Measurements from ENCODE around the gene TPH1. TPM values are rescaled to one million over a fixed set of nuclear protein-coding genes. Genes with fewer than 3 reads are reported as not detected.
"Not testable (repeated sequence)": the region's sequence is repeated elsewhere in the genome, so short reads cannot be mapped to it uniquely, and the experiment has no call there.

Gene TPH1
- total RNA-seq, 1 donor from 2014 or later, result 0.56 TPM

DNA sequence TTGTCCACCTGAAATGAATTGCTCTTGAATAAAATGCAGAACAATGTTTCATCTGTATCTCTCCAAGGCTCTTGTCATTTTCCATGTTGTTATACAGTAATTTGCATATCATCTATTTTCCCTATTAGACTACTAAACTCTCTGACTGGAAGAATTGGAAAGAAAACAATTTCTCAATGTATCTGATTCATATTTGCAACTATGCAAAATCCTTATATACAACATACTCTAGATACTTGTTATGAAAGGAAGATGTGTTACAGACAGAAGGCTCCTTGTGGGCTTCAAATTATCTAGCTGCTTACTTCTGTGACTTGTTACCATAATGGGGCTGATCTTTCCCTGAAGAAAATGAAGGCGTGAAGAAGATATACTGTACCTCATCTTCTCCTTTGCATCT lies 23.6 kb downstream of the TPH1 start:
- intact Hi-C loops (cut with micrococcal nuclease), result no loop called here

DNA sequence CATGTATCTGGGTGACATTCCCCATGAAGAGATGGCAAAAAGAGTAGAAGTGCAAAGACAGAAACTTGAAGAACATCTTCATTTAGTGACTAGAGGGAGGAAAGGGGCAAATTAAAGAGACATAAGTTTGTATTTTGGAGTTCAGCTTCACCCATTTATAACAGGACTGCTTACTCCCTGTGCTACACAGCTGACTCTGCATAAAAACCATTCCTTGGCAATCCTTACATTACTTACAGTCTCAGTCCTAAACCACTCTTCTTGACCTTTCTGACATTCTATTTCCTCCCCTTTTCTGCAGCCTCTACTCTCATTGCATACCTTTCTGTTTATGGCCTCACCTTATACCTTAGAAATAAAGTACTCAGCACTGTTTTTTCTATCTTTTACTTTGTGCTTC lies 26.4 kb downstream of the TPH1 start:
- intact Hi-C loops (cut with micrococcal nuclease), result loop anchor here (10.0 kb wide), 1 partner anchor 1215 kb away; no protein-coding TSS in a partner anchor

DNA sequence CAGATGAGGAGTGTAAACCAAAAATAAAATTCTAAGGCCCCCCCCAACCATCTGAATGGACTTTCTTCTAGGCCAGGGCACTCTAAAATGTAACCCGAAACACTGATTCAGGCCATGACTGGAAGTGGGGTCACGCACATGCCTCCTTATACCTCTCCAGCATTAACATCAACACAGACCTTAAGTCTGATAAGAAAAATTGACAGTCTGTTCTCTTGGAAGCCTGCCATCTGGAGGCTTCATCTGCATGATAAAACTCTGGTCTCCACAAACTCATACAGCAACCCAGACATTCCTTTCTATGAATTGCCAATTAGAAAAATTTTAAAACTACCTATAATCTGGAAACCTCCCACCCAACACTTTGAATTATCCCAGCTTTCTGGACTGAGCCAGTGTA lies 29.3 kb downstream of the TPH1 start:
- intact Hi-C loops (cut with micrococcal nuclease), result loop anchor here (10.0 kb wide), 1 partner anchor 1218 kb away; no protein-coding TSS in a partner anchor

DNA sequence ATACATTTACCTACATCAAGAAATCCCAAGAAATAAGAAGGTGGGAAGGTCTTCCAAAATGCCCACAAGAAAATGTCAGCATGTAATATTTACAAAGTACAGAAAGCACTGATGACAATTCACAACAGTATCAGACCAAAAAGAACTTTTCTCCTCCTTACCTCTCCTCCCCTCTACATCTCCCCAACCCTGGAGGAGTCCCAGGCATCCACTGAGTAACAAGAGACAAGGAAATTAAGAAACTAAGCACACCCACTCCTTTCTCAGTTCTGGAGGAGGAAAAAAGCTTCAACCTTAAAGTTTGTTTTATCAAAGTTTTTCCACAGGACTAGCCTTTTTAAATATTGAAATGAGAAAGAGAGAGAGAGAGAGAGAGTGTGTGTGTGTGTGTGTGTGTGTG lies 31.2 kb downstream of the TPH1 start:
- intact Hi-C loops (cut with micrococcal nuclease), result loop anchor here (5.0 to 10.0 kb wide), 7 partner anchors 572 to 1697 kb away; partner anchors contain the start of genes NAV2, RPS13, UEVLD and ZDHHC13

DNA sequence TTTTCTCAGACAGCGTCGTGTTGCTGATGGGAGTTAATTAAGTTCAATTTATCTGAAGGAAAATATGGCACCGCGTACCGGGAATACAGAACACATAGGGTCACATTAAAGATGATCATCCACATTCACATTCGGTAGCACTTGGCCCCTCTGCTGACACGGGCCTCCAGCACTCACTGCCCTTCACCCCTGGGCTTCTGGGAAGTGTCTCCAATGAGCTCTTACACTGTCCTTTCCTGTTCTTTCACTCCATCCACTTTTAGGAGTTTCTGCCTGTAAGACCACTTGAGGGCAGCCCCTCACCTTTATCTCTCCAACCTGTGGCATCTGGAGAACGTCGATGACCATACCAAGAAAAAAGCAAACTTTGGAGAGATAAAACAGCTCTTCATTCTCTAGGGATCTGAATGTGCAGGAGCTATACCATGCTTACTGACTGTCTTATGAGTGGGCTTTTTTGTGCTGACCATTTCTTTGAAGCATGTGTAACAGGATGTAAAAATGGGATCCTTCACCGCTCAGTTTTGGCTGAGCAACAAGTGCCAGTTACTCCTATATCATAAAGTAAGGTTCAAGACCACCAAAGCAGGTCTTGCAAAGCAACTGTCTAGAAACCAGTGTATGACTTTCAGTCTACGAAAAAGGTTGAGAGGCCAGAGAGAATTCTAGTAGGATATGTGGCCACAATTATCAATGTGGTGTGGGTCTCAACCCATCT lies 32.1 kb downstream of the TPH1 start:
- intact Hi-C loops (cut with micrococcal nuclease), result loop anchor here (1.0 to 10.0 kb wide), 19 partner anchors 23 to 1698 kb away; partner anchors contain the start of genes C11orf58, GTF2H1, HPS5 and KCNJ11

DNA sequence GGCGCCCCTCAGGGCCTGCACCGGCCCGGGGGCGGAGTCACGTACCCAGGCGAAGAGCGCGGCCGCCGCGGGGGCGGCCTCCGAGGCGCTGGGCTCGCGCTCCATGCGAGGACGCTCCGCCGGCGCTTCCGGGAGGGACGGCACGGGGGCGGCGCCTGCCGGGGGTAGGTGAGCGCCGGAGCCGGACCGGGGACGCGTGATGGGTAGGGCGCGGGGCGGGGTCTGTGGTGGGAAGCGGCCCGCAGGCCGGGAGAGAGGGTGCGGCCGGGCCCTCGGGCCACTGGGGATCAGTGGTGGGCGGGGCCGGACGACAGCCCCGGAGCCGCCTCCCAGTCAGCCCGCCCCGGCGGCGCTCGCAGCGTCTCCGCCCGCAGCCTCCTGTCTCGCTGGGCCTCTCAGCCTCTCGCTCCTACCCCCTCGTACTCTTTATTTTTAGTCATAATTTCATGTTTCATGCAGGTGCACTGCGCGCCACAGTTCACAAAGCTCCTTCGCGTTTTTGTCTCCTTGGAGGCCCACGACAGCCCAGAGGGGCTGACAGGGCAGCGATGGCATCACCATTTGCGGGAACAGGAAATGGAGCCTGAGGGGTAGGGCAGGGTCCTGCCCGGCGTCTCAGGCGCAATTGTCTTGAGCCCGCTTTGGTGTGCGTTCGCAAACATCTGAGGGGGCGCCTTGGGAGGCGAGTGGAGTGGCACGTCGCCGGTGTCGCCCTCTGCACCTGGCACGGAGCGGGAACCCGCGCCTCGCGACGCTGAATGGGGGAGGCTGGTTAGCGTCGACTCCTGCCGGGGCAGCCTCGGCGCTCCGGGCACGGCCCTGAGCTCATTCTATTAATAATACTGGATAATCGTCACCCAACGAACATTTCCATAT lies 32.9 kb downstream of the TPH1 start, which contains the start of gene SERGEF:
SERGEF (minus strand) TSS at position 142 of the 876 bp plus-strand sequence; CDS start at position 105, 37 bp downstream.
- intact Hi-C loops (cut with micrococcal nuclease), result loop anchor here (1.0 to 10.0 kb wide), 19 partner anchors 22 to 1699 kb away; partner anchors contain the start of genes C11orf58, GTF2H1, HPS5 and KCNJ11

DNA sequence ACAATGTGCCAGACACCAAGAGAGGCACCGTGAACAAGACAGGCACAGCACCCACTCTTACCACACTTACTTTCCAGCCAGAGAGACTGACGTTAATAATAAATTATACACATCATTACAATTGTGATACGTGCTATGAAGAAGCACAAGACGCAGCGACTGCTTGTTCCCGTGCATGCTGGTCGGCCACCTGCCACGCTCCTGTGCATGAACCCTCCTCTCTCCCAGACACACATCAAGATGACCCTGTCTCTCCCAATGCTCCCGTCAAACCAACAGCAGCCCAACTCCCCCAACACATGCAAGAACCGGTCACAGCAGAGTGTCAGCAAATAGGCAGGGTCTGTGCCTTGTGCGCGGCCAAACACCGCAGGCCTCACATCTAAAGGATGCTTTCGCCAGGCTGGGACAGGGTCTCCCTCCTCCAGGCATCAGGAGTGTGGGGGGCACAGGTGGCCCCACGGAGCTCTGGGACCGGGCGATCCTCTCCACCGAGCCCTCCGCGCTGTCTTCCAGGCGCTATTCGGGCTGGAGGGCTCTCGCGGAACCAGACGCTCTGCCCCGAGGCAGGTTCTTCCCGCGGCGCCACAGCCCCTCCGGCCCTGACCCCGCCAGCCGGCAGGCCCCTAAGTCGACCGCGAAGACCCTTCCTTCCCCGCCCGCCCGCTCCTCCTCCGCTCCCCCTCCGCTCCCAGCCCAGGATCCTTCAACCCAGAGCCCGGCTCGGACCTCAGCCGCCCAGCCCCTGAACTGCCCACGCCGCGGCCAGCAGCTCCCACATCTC lies 33.8 kb downstream of the TPH1 start:
- intact Hi-C loops (cut with micrococcal nuclease), result loop anchor here (2.0 to 10.0 kb wide), 11 partner anchors 382 to 1700 kb away; partner anchors contain the start of genes KCNJ11, LDHA, NAV2 and RPS13

DNA sequence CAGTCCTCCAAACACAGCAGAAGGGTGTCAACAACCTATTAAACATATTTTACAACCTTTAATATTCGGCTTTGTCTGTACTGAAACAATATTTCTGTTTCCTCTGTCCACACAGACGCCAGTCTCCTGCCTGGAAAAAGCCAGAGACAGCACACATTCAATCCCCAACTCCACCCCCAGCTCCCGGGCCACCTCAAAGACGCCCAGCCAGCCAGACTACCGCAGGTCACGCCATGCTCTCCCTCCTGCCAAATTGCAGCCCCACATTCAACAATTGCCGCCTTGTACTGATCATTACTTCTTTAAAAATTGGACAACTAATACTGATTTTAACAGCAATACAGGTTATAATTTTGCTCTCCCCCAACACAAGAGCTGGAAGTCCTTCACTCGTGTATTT lies 34.4 kb downstream of the TPH1 start:
- intact Hi-C loops (cut with micrococcal nuclease), result loop anchor here (2.0 to 10.0 kb wide), 11 partner anchors 383 to 1701 kb away; partner anchors contain the start of genes KCNJ11, LDHA, NAV2 and RPS13

DNA sequence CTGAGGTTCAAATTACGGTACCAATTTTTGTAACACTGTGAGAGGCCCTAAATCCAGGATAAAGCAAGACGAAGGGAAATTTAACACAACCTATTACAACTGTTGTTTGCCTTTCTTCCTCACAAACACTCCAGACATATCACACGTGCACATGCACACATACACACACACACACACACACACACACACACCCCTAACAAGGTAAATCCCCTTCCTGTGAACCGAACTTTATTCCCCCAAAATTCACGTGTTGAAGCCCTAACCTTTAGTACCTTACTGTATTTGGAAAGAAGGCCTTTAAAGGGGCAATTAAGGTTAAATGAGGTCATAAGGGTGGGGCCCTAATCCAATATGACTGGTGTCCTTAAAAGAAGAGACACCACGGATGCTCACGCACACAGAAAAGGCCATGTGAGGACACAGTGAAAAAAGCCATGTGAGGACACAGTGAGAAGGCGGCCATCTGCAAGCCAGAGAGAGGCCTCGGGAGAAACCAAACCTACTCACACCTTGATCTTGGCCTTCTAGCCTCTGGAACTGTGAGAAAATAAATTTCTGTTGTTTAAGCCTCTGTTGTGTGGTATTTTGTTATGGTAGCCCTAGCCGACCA lies 35.0 kb downstream of the TPH1 start:
- intact Hi-C loops (cut with micrococcal nuclease), result loop anchor here (5.0 to 10.0 kb wide), 7 partner anchors 576 to 1701 kb away; partner anchors contain the start of genes NAV2, RPS13, UEVLD and ZDHHC13

DNA sequence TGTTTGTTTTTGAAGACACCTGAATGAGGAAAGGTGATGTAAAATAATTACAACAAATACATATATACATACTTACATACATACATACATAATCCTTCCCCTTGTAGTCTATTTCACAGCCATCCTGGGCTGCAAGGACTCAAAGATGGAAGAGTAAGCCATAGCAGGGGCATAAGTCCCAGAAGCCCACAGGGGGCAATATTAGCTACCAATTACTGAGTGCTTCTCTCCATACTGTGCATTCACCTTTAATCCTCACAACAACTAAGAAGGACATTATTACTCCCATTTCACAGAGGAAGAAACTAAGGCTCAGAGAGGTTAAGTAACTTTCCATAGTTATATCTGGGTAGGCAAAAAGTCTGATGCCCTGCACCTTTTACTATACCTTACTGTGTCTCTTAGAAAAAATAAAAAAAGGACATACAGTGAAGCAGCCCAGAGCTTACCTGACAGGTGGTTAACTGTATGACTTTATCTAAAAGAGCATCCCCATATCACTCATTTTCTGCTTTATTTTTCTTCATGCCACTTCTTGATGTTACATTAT lies 35.9 kb downstream of the TPH1 start:
- intact Hi-C loops (cut with micrococcal nuclease), result loop anchor here (5.0 to 10.0 kb wide), 7 partner anchors 577 to 1702 kb away; partner anchors contain the start of genes NAV2, RPS13, UEVLD and ZDHHC13

DNA sequence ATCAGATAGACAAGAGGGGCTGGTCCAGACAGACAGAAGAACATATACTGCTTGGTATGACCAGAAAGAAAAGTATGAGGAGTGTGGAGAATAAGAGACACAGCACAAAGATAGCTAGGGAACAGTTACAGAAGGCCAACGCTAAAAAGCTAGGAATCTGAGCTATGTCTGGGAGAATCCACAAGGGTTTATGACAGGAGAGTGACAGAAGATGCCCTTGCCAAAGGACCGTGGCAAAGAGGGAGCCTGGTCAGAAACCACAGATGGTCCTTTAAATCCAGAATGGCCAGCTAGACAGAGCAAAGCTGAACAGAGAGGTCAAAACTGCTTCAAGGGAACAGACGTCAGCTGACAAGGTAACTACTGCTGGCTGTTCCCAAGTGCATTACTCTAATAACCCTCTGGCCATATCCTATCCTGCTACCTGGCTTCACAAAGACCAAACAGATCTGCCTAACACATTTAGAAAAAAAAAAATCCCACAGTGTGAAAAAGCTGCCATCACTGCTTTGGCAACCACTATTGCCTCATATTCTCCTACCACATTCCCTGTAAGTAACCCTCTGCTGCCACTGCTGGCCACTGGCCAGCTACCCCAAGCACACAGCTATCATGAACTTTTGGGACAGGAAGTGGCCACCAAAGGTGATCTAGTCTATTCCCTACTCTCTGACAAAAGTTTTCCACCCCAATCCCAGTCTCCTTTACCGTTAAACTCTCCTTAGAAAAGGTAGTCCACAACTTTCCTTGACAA lies 40.5 kb downstream of the TPH1 start:
- intact Hi-C loops (cut with micrococcal nuclease), result no loop called here

DNA sequence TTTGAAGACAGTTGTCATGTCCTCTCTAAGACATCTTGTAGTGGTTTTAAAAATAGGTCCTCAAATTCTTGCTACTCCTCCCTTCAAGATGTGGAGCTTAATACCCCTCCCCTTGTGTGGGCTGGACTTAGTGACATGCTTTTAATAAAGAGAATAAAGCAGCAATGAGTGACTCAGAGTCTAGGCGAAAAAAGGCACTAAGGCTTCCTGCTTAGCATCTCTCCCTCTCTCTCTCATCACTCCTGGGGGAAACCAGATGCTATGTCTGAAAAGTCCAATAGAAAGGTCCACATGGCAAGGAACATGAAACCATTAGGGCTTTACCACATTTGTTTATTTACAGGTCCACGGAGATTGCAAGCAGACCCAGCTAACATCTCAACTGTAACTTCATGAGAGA lies 44.9 kb downstream of the TPH1 start:
- intact Hi-C loops (cut with micrococcal nuclease), result no loop called here

DNA sequence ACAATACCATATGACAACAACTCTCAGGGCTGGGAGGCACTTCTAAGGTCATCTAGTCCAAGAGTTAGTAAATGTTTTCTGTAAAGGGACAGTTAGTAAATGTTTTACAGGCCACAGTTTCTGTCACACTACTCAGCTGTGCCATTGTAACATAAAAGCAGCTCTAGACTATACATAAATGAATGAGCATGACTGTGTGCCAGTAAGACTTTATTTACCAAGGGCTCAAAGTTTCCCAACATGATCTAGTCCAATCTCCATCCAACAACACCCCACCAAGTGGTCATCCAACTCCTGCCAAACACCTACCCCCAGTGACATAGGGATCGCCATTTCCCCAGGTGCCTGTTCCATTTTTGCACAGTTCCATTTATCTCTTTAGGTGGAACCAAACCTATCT lies 45.3 kb downstream of the TPH1 start:
- intact Hi-C loops (cut with micrococcal nuclease), result no loop called here

DNA sequence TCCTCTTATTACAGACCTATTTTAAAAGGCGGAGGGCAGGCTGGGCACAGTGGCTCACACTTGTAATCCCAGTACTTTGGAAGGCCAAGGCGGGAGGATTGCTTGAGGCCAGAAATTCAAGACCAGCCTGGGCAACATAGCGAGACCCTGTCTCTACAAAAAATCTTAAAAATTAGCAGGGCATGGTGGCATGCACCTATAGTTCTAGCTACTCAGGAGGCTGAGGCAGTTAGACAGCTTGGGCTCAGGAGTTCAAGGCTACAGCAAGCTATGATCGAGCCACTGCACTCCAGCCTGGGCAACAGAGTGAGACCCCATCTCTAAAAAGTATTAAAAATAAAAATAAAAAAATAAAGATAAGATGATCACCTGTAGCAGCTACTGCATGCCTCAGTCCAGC lies 45.9 kb downstream of the TPH1 start:
- intact Hi-C loops (cut with micrococcal nuclease), result not testable (repeated sequence)

Other genes starting within 250 kb of the TPH1 start
- gene SERGEF, start 33.2 kb downstream of the TPH1 start, total RNA-seq, result 28.8 and 31.5 TPM in 2 replicates
- 27.1 TPM in 2 replicates for gene SAAL1, start 59.8 kb upstream of the TPH1 start, total RNA-seq
- not detected in 2 replicates for gene MRGPRX3, start 86.3 kb upstream of the TPH1 start, total RNA-seq
- gene MRGPRX4, start 126.6 kb upstream of the TPH1 start, total RNA-seq, result not detected in 2 replicates
- not detected in 2 replicates for gene SAA4, start 190.5 kb upstream of the TPH1 start, total RNA-seq
- gene SAA2, start 202.4 kb upstream of the TPH1 start, total RNA-seq, result 0.27 TPM in 1 of 2 replicates, not detected in the other
- not detected in 2 replicates for gene SAA1, start 220.0 kb upstream of the TPH1 start, total RNA-seq

Measured in T-helper 1 cell treated with Interleukin-12 subunit alpha and Interleukin-12 subunit beta and Interleukin-4 antibody, amounts not matched to agents 30 ng/mL and 1 ng/mL, for 36 hours (primary cell).